ENCODE measurements around the gene CEP78.

DNA sequence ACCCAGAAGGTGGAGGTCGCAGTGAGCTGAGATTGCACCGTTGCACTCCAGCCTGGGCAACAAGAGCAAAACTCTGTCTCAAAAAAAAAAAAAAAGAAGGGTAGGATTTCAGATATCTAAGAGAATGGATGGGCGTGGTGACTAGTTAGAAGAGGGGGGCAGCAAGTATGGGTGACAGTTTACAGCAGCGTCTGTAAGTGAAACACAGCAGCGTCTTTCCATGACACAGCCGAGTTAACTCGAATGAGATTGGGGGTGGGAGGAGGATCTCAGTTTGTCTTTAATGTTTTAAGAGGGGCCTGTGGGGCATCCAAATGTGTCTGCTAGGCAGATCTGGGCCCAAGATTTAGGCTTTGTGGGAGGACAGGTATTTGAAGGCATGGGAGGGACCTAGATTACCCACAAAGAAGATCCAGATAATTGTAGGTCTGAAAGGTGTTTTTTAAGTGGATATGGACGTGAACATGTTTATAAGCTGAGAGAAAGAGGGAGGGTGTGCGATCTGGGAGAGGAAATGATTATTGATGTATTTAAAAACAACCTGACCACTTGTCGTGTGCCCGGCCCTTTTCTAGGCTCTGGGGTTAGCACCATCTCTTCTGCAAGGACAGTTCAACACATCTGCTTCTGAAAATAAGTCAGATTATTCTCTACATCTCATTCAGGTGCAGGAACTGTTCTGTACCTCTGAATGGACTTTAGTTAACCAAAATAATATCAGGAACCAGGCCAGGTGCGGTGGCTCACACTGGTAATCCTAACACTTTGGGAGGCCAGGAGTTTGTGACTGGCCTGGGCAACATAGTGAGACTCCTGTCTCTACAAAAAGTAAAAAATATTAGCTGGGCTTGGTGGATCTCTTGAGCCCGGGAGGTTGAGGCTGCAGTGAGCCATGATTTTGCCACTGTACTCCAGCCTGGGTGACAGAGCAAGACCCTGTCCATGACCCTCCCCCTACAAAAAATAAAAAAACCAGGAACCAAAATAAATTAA lies 2.5 kb downstream of the CEP78 start:
- TF ChIP-seq POLR2A (IDR thresholded peaks at IDR 0.05; ENCODE audit: low read depth, low read length) (no peak), PAX5 (IDR thresholded peaks at IDR 0.05; ENCODE audit: insufficient read depth, low read length, severe bottlenecking) (no peak), POLR2AphosphoS5 (IDR thresholded peaks at IDR 0.05; ENCODE audit: low read depth, low read length) (no peak), SPI1 (IDR thresholded peaks at IDR 0.05; ENCODE audit: low read depth, low read length) (no peak)
